GM18909 (cell line): ENCODE measurements around the gene LINC00305.

ENCODE experiments used
- ATAC-seq: cut with Tn5 transposase; IDR thresholded peaks from one replicate; pipeline ENCODE4 v1.9.1; 2021; ENCODE audit warnings: mild to moderate bottlenecking; ENCODE audit not compliant: unreplicated experiment, poor library complexity

LINC00305 gene

DNA sequence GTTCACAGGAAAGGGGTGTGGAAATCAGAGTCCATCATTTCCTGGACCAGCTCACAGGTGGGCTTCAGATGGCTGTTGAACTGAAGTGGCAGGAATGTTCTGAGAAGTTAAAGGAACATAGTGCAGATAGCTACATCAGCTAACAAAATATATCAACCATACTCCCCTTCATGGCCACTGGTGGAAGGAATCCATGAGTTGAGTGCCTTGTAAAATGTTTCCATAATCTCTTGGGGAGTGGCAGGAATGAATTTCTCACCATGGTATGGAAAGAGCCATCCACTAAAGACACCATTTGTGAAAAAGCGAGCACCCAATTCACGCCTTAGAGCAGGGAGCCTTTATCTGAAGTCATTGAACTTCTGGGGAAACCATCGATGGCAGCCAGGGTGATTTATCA is at the start of gene LINC00305:
Gene LINC00305, minus strand, starts transcription at position 101 of the 400 bp plus-strand sequence.
- no peak for ATAC-seq

- ATAC-seq = no peak
Observed at GRCh38 chr18:64191069-64191468, 42.2 kb upstream of the LINC00305 start.

- no peak for ATAC-seq
Observed at GRCh38 chr18:64185987-64186386, 37.1 kb upstream of the LINC00305 start.

- no peak for ATAC-seq
Observed at GRCh38 chr18:64183665-64184064, 34.8 kb upstream of the LINC00305 start.

- no peak for ATAC-seq
Observed at GRCh38 chr18:64180617-64181016, 31.7 kb upstream of the LINC00305 start.

- ATAC-seq = no peak
Observed at GRCh38 chr18:64180171-64180570, 31.3 kb upstream of the LINC00305 start.

- no peak for ATAC-seq
Observed at GRCh38 chr18:64179556-64180080, 30.7 kb upstream of the LINC00305 start.

DNA sequence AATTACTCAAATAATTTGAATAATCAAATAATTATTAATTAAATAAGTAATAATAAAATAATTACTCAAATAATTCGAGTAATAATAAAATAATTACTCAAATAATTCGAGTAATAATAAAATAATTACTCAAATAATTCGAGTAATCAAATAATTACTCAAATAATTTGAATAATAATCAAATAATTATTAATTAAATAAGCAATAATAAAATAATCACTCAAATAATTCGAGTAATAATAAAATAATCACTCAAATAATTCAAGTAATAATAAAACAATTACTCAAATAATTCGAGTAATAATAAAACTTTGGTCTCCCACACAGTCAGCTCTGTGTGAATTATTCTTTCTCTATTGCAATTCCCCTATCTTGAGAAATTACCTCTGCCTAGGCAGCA is 30.0 kb upstream of the LINC00305 start:
- no peak for ATAC-seq

DNA sequence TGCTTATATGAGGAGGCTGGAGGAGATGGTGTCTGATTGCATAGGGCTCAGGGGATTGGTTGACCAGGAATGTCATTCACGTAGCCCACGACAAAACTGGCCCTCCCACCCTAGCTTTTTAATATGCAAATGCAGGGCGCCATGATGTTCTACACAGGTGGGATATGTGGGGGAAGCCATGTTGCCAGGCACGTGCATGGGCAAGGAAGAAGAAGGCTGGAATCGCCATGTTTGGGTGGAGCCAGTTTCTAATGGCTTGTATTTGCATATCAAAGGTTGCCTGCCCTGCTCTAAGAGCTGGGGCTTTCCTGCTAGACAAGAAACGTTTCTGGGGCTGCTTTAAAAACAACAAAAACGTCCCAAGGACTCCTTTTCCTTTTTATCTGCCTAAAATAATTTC is 26.5 kb upstream of the LINC00305 start:
- ATAC-seq = no peak

- no peak for ATAC-seq
Observed at GRCh38 chr18:64171576-64171975, 22.7 kb upstream of the LINC00305 start.

- ATAC-seq = no peak
Observed at GRCh38 chr18:64167408-64167925, 18.6 kb upstream of the LINC00305 start.

DNA sequence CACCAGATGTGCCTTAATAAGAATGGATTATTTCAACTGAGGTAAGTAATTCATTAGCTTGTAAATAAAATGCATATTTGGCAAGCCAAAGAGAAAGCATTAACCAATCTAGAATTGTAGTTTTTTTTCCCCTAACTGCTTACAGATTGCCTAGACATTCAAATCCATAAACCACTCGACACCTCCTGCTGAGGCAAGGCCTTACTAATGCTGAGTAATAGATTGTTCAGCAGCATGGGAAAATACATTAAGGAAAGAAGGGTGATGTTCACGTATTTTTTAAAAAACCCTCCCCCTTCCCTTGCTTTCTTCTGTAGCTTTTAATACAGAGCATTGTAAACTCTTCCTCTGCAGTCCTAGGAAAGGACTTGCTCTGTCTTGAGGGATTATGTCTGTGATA is 17.0 kb upstream of the LINC00305 start:
- ATAC-seq = no peak

DNA sequence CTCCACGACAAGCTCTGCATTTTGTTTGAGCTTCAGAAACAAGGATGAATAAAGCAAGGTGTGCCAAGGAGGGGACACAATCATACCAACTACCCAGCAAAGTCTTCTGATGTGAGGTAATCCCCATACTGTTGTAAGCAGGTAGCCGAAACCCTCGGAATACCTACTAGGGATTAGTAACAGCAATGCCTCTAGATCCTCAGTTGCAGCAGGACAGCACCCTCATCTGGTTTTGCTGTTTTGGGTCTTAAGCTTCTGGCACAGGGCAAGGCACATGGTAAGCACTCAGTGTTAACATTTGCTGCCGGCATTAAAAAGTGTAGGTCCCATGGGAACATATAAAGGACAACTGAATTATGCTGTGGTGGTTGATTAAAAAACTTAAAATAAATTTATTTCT is 16.0 kb upstream of the LINC00305 start:
- no peak for ATAC-seq

DNA sequence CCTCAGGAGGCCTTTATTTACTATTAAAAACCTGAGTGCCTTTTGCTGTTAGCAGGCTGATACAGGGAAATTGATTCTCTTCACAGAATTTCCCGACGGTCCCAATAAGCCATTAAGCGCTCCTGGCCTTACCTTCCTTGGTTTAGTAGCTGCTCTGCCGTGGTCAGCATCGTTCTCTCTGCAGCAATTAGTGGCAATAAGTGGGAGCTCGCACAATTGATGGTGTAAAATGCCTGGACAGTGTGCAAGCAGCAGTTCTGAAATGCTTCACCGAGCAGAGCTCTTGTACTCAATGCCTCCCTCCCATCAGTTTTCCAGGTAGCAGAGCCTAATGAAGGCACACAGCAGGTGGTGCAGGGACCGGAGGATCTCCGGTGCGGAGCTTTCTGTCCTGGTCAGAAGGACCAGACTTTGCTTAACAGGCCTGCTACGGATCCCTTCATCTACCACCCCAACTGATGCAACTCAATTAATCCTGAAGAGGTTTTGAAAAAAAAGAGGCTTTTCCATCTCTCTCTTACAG is 1.1 kb upstream of the LINC00305 start:
- ATAC-seq = no peak

- no peak for ATAC-seq
Observed at GRCh38 chr18:64142904-64143303, 6.0 kb downstream of the LINC00305 start.

DNA sequence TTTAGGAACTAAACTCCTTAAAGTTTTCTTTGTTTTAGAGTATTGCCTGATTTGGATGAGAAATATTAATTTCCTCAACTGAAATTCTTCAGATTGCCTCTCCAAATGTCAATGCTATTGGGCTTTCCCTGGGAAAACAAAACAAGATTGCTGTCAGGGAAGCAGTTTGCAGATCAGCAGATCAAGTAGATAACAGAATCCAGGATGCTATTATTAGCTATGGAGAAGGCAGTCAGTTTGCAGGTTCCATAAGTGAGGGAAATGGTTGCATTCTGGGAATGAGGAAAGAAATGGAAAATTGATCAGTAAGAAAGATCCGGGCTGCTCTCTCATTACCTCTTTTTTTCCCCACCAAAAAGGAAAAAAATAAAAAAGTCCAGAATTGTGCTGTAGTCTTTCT is 11.0 kb downstream of the LINC00305 start:
- ATAC-seq = no peak

- no peak for ATAC-seq
Observed at GRCh38 chr18:64134044-64134747, 14.7 kb downstream of the LINC00305 start.

DNA sequence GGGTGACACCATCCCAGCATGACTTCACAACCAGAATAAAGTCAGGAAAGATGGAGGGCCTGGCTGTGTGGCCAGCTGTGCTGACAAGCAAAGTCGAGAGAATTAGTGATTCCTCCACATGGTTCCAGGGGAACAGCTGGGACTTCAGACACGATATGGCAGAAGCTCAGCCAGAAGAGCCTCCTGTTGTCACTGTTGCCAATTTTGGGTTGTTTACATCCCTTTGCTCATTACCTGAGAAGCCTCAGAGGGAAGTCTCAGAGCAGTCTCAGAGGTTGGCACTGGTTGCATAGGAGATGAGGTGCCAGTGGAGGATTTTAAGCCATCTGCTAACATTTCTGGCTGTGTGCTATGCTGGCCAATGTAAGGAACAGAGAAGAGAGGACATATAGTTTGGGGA is 16.0 kb downstream of the LINC00305 start:
- no peak for ATAC-seq

- no peak for ATAC-seq
Observed at GRCh38 chr18:64131314-64131713, 17.6 kb downstream of the LINC00305 start.

- ATAC-seq = peak; percentile 89
Observed at GRCh38 chr18:64127172-64127571, 21.7 kb downstream of the LINC00305 start.

DNA sequence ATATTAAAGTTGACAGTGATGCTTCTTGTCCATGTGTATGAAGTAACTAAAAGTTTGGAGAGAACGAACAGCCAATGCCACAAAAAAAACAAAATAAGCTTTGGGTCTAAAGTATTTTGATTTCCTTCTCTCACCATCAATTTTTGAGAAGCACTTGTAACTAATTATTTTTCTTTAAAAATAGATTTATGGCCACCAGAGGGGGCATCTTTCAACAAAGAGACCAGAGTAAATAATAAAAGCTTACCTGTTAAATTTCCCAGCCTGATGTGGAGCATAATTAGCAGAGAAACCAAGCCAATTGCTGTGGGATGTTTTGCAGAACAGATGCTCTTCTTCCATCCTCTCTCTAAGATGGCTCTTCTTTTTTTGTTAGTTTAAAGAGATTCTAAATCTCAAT is 29.0 kb downstream of the LINC00305 start:
- no peak for ATAC-seq

GRCh38 chr18:64118406-64118805 is 30.5 kb downstream of the LINC00305 start:
- no peak for ATAC-seq
